Activated CD4-positive, CD25-positive, alpha-beta regulatory T cell (primary cell): ENCODE results near the gene GATA1.
A peak's percentile ranks its signal among the peaks of the same experiment; 100 is the strongest.

Source experiments
- DNase-seq, 4 experiments: peaks; one replicate each; lab custom pipeline; 2025; lab: John Stamatoyannopoulos, UW

GATA1 gene

DNA sequence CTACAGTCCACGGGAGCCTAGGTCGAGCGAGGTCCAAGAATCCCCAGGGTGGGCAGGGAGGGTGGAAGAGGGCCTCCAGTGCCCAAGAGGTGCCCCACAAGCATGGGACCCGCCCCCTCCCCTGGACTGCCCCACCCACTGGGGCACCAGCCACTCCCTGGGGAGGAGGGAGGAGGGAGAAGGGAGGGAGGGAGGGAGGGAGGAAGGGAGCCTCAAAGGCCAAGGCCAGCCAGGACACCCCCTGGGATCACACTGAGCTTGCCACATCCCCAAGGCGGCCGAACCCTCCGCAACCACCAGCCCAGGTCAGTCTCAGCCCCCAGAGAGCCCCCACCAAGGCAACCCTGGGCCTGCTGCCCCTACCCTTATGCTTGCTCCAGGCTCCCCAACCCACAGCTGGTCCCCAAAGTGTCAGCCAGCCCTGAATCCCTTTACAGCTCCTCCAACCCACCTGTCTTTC, at the start of gene GATA1:
Gene GATA1 (plus strand): TSS at position 250 of the 460 bp plus-strand sequence. CDS start 4,520 bp downstream, outside the sequence.
- DNase-seq = no peak

DNA sequence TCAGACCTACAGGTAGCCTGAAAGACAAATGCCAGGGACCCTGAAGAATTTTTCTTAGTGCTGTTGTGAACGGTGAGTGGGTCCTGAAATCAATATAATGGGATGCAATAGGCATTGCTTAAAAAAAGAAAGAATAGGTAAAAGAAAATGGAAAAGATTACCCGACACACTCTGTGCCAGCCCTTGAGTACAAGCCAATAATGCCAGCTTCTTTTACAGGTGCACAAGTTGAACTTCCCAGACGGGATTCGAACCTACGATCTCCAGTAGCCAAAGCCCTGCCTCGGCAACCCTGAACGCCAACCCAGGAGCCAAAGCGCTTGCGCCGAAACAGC, 49.5 kb upstream of the GATA1 start:
- DNase-seq = no peak

DNA sequence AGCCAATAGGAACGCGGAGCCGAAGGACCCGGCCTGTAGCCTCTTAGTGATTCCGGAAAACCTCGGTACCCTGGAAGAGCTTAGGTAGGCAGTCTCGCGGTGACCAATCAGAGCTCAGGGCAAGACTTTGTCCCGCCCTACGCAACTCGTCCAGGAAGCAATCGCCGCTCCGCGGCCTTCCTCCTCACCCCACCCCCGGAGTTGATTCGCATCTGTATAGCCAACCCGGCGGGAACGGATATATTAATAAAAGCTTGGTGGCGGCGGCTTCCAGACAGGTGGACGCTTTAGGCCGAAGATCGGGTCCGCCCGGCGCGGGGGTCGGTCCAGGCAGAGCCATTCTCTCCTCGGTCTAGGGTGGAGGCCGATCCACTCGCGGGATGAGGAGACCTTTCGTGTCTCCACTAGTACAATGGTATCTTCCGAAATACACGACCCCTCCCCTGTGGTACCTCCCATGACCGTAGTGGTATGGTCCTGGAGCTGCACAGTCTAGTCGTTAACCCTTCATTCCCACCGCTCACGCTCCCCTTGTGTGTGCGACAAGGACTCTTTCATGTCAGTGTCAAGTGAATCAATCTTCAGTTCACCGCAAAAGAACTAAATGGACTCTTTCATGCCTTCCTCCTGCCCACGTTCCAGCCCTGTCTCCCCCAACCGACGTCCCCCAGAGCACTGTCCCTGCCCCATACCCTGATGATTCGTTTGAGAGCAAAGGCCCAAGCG, 49.0 kb upstream of the GATA1 start:
- peak; percentile 47 to 74 (median 67) for DNase-seq

DNA sequence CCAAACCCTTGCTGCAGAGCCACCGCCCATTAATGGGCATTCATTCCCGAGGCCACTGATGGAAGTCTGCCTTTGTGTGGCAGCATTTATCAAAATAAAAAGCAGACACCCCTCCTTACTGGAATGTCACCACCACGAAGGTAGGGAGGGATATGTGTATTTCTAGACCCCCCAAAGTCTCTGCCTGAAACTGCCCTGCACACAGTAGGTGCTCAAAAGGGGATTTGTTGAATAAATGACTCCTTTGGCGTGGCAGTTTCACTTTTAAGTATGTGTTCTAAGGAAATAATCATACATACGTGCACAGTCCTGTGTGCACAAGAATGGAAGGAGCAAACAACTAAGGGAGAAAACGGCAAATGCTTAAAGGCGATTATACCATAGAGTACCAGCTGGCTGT, 48.5 kb upstream of the GATA1 start:
- no peak for DNase-seq

DNA sequence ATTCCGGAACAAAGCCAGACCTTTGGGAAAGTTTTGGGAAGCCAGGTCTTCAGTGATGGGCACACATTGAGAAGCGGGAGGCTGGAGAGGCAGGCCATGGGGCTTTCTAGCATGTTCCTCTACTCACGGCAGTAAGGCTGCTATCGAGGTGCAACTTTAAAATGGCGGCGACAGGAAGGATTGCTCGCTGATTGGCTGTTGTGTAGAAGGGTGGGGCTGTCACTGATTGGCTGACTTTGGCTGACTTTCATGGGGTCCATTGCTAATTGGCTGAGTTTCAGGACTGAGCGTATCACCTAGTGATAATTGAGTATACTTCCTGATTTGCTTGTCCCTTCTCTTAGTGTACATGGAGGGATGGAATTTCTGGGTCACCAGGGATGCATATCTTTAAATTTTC, 44.6 kb upstream of the GATA1 start:
- no peak for DNase-seq

DNA sequence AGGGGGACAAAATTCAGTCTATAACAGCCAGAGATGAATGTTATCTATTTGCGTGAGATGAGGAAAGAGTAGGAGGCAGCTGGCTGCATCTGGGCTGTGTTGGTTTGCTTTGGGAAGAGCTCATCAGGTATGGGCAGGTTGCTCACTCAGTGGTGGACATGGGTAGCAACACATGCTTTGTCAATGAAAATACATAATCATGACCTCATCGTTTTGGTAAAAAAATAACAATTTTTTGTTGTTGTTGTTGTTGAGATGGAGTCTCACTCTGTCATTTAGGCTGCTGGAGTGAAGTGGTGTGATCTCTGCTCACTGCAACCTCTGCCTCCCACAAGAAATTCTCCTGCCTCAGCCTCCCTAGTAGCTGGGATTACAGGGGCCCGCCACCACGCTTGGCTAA, 41.2 kb upstream of the GATA1 start:
- no peak for DNase-seq

GRCh38 chrX:48747415-48748016, 38.9 kb upstream of the GATA1 start:
- DNase-seq = no peak

DNA sequence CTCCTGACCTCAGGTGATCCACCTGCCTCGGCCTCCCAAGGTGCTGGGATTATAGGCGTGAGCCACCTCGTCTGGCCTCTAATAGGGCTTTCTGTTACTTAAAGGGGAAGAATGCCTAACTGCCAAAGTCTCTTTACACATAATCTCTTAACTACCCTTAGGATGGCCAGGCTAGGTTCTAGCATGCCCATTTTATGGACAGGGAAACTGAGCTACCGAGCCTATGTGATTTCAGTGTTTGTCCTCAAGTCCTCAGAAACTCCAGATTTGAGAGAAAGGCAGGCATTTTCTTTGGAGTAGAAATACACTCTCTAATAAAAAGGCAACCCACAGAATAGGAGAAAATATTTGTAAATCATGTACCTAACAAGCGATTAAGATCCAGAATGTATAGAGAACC, 37.2 kb upstream of the GATA1 start:
- DNase-seq = no peak

GRCh38 chrX:48751343-48751742, 35.0 kb upstream of the GATA1 start:
- no peak for DNase-seq

- DNase-seq = no peak
Observed at GRCh38 chrX:48752498-48752897, 33.9 kb upstream of the GATA1 start.

- DNase-seq = no peak
Observed at GRCh38 chrX:48753708-48754228, 32.6 kb upstream of the GATA1 start.

- no peak for DNase-seq
Observed at GRCh38 chrX:48754238-48754637, 32.2 kb upstream of the GATA1 start.

DNA sequence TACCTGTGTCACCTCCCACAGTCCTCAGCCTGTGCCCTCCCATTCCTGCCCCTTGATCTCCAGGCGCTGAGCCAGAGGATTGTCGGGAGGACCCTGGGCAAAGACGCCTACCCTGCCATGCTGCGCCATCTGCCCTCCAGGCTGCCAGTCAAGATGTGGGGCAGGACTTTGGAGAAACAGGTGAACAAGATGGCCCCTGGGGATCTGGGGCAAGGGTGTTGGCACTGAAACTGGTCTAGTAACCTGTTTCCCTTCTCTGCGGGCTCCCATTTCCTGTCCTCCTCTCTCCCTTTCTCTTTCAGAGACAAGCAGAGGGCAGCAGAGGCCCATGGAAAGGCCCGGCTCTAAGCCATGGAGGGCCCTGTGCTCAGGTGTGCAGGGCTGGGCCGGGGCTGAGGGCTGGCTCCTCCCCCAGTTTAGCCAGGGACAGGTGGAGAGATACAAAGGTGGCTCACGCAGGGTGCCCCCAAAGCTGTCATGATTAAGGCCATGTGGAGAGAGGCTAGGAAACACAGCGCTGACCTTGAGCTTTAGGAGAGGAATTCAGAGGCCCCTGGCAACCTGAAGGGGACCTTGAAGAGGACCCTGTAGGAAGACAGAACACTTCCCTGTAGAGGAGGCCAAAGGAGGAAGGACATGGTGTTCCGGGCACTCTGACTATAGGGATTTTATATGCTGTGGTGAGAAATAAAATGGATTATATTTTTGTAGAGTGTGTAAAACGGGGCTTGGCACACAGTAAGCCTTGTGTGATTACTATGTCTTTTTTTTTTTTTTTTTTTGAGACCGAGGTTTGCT, 24.5 kb upstream of the GATA1 start, which contains the start of gene GLOD5:
Gene GLOD5 (plus strand): TSS at position 74 of the 798 bp plus-strand sequence. CDS start 44 bp downstream, at position 118.
- no peak for DNase-seq

DNA sequence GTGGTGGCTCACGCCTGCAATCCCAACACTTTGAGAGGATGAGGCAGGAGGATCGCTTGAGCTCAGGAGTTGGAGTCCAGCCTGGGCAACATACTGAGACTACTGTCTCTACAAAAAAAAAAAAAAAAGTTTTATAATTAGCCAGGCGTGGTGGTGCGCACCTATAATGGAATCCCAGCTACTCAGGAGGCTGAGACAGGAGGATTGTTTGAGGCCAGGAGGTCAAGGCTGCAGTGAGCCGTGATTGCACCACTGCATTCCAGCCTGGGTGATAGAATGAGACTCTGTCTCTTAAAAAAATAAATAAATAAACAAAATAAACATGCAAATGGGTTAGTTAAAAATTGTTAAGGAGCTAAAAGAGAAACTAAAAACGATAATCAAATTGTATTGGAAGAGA, 17.2 kb upstream of the GATA1 start:
- no peak for DNase-seq

GRCh38 chrX:48770296-48770695, 16.1 kb upstream of the GATA1 start:
- no peak for DNase-seq

DNA sequence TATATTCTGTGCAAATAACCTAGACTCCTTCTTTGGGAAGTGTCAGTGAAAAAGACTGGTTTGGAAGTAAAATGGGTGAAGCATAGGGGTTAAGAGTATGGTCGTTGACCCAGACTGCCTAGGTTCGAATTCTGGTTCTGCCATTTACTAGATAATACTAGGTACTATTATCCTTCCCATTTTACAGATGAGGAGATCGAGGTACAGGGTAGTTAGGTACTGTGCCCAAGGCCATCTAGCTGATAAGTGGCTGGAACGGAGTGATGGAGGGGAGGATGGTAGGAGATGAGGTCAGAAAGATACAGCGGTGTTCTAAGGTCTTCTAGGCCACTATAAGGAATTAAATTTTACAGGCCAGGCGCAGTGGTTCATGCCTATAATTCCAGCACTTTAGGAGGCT, 13.8 kb upstream of the GATA1 start:
- DNase-seq = no peak

DNA sequence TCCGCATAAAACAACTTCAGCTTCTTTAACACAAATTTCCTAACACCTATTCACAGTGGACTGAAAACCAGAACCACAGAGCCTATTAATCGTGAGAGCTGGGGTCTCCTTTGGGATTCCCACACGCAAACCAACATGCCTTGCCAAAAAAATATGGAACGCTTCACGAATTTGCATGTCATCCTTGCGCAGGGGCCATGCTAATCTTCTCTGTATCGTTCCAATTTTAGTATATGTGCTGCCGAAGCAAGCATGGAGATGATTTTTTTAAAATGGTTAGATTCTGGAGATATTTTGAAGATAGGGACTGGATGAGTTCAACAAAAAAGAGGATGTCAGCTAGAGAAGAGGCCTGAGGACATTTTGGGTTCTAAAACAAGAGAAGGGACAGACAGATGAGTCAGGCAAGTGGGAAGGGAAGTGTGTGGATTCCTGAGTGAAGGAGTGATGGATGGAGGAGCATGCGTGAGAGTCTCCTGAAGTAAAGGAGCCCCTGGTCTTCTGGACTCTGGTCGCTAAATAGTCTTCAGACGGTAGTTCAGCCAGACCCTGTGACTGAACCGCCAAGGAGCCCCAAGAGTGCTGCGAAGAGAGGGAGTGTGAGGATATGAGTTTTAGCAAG, 9.5 kb upstream of the GATA1 start:
- DNase-seq = no peak

DNA sequence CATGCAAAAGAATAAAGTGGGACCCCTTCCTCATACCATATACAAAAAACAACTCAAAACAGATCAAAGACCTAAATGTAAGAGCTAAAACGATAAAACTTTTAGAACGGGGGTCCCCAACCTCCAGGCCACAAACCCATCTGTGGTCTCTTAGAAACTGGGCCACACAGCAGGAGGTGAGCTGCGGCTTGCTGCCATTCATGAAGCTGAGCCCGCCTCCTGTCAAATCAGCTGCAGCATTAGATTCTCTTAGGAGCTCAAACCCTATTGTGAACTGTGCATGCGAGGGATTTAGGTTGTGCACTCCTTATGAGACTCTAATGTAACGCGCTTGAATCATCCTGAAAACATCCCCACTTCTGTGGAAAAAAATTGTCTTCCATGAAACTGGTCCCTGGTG, 7.0 kb upstream of the GATA1 start:
- no peak for DNase-seq

- DNase-seq = no peak
Observed at GRCh38 chrX:48781705-48782104, 4.7 kb upstream of the GATA1 start.

GRCh38 chrX:48782216-48782615, 4.2 kb upstream of the GATA1 start:
- no peak for DNase-seq

- no peak for DNase-seq
Observed at GRCh38 chrX:48782795-48783194, 3.6 kb upstream of the GATA1 start.

DNA sequence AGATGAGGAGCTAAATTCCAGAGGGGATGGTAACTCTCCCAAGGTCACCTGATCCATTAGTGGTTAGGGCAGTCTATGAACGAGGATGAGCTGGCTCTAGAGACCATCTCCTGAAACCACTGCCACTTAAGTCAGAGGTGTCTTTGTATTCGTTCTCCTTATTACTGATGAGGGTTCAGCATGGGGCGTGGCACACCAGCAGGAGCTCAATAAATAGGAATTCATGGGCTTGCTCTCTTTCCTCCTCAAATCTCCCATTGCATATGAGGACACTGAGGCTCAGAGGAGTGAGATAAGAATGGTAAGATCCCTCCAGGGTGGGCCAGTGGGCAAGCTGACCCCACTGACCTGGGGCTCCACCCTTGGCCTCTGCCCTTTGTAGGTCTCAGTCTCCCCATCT, 1.7 kb upstream of the GATA1 start:
- DNase-seq = no peak
